Spleen (tissue), 11 donors: ENCODE results near the gene ETNK2. TPM values are rescaled to one million over a fixed set of nuclear protein-coding genes. Genes with fewer than 3 reads are reported as not detected.
A peak's percentile ranks its signal among the peaks of the same experiment; 100 is the strongest.

ENCODE experiments used
- DNase-seq: peaks from one replicate; pipeline ENCODE4 v3.0.0-alpha.2; 2020
- H3K27ac ChIP-seq, 8 donors: fragments of 200-600 bp; sonication (generic) in 7 of 8; 1 replicate in 4 of 8; 2 replicates in 4 of 8; pipeline versions ENCODE4 v1.5.0 to v1.8.0; 2016 to 2021; ENCODE audit warnings: inconsistent platforms in 4 of 8, mild to moderate bottlenecking in 4 of 8, moderate library complexity in 1 of 8
- H3K27me3 ChIP-seq, 7 donors: fragments of 200-600 bp; sonication (generic) in 6 of 7; replicated peaks in 1 of 7; 1 replicate in 4 of 7; 2 replicates in 3 of 7; pipeline versions ENCODE4 v1.5.0 to v1.8.0; 2016 to 2021; ENCODE audit warnings: inconsistent platforms in 3 of 7, mild to moderate bottlenecking in 1 of 7
- H3K36me3 ChIP-seq, 6 donors: fragments of 200-600 bp; sonication (generic) in 5 of 6; 1 replicate in 4 of 6; 2 replicates in 2 of 6; pipeline versions ENCODE4 v1.5.0 to v1.8.0; 2016 to 2021; ENCODE audit warnings: inconsistent platforms in 2 of 6
- H3K4me1 ChIP-seq, 6 donors: fragments of 200-600 bp; sonication (generic) in 5 of 6; 1 replicate in 3 of 6; 2 replicates in 3 of 6; pipeline versions ENCODE4 v1.5.0 to v1.8.0; 2016 to 2021; ENCODE audit warnings: inconsistent platforms in 3 of 6
- H3K4me3 ChIP-seq, 8 donors: fragments of 200-600 bp; sonication (generic) in 7 of 8; 1 replicate in 4 of 8; 2 replicates in 4 of 8; pipeline versions ENCODE4 v1.5.0 to v1.8.0; 2016 to 2021; ENCODE audit warnings: inconsistent platforms in 4 of 8, mild to moderate bottlenecking in 4 of 8, moderate library complexity in 2 of 8
- H3K9me3 ChIP-seq, 8 donors: fragments of 200-600 bp; sonication (generic) in 7 of 8; 1 replicate in 4 of 8; 2 replicates in 4 of 8; pipeline versions ENCODE4 v1.5.0 to v1.8.0; 2016 to 2021; ENCODE audit warnings: inconsistent platforms in 4 of 8
- CTCF ChIP-seq, 11 experiments: fragments of 200-600 bp in 7 of 11; fragments of 450-650 bp in 4 of 11; sonication (generic) in 4 of 11; IDR thresholded peaks in 8 of 11; conservative IDR thresholded peaks in 3 of 11; 1 replicate in 7 of 11; 2 replicates in 4 of 11; pipeline versions ENCODE4 v1.4.0 to v1.8.0; 2016 to 2021; ENCODE audit warnings: antibody characterized with exemption in 11 of 11, inconsistent platforms in 4 of 11, mild to moderate bottlenecking in 1 of 11
- POLR2A ChIP-seq, 3 donors: fragments of 450-650 bp; IDR thresholded peaks; one replicate each; pipeline ENCODE4 v1.5.1; 2017; ENCODE audit warnings: antibody characterized with exemption in 3 of 3, mild to moderate bottlenecking in 1 of 3
- POLR2AphosphoS5 ChIP-seq, 3 donors: sonication (generic); formaldehyde crosslinking; IDR thresholded peaks; one replicate each; pipeline ENCODE4 v1.5.1; 2017; ENCODE audit warnings: antibody characterized with exemption in 3 of 3
- WGBS, 5 donors: extraction: QIAGEN DNeasy Blood & Tissue Kit in 3 of 5; methylation state at CpG; one replicate each; pipeline versions ENCODE4 v1.1.5 to v1.1.7; 2013 to 2018; 5-methylcytosine and 5-hydroxymethylcytosine counted together
- intact Hi-C: fragments of 100-400 bp; cut with DNase I; formaldehyde crosslinking; loops from one replicate; pipeline ENCODE4 v1.15.0; 2023; ENCODE audit warnings: low total_unique reads
- polyA plus RNA-seq, 3 donors: library from polyadenylated mRNA; stranded (reverse); fragments of 200-250 nt; gene quantifications; one replicate each; pipeline ENCODE4 v1.2.1, GENCODE V29; 2013
- total RNA-seq, 7 donors: library from RNA; depleted of rRNA in 3 of 7; stranded (reverse); fragments of >200 nt in 3 of 7; fragmentation: NEBNext Ultra II Directional in 4 of 7; extraction: Animal tissue kit (Norgen Biotek cat#: 25700) in 4 of 7; gene quantifications; one replicate each; pipeline versions ENCODE4 v1.1.0 to v1.2.1, GENCODE V29; 2016 to 2021
- donor health status: healthy with polysubstance abuse.
- donor health status: DM: no; HTN: no; CAD: no; lungs with moderate emphysema.
- donor health status: DM: no; HTN: no; CAD: no.
- donor health status: Bipolar disorder and iron deficiency.
- donor health status: healthy.
- donor health status: DM: no; HTN: no; CAD: no.
- donor health status: DM: yes; HTN: yes; CAD: no.

ETNK2 gene
- total and polyA plus RNA-seq, 10 donors, result 1.9 to 20.8 (median 5.6) TPM

GRCh38 chr1:204150702-204151551 lies 917 bp downstream of the ETNK2 start:
- peaks cover 4 to 24% (median 16%) of the 10 kb centered on the region in 6 donors for H3K4me1 ChIP-seq
- peak overlapping the region in 6 of 8 donors; percentile 44 to 82 (median 66) for H3K27ac ChIP-seq
- TF ChIP-seq CTCF (IDR thresholded peaks at IDR 0.05 in 8 of 11, conservative IDR thresholded peaks at IDR 0.05 in 3 of 11) (no peak), POLR2AphosphoS5 (IDR thresholded peaks at IDR 0.05) (no peak), POLR2A (IDR thresholded peaks at IDR 0.05) (no peak)
- H3K4me3 ChIP-seq, result peak overlapping the region; percentile 48 to 87 (median 59)
- H3K36me3 ChIP-seq, result no peaks in the 10 kb centered on the region
- WGBS, 5 donors, result 34 to 46% (median 41%) methylated on average over 27 to 33 of the region's 33 CpGs
- DNase-seq, result no peak
- peaks cover 0 to 58% (median 13%) of the 10 kb centered on the region in 7 donors for H3K27me3 ChIP-seq
- intact Hi-C loops, result no loop called here
- H3K9me3 ChIP-seq, result no peaks in the 10 kb centered on the region

DNA sequence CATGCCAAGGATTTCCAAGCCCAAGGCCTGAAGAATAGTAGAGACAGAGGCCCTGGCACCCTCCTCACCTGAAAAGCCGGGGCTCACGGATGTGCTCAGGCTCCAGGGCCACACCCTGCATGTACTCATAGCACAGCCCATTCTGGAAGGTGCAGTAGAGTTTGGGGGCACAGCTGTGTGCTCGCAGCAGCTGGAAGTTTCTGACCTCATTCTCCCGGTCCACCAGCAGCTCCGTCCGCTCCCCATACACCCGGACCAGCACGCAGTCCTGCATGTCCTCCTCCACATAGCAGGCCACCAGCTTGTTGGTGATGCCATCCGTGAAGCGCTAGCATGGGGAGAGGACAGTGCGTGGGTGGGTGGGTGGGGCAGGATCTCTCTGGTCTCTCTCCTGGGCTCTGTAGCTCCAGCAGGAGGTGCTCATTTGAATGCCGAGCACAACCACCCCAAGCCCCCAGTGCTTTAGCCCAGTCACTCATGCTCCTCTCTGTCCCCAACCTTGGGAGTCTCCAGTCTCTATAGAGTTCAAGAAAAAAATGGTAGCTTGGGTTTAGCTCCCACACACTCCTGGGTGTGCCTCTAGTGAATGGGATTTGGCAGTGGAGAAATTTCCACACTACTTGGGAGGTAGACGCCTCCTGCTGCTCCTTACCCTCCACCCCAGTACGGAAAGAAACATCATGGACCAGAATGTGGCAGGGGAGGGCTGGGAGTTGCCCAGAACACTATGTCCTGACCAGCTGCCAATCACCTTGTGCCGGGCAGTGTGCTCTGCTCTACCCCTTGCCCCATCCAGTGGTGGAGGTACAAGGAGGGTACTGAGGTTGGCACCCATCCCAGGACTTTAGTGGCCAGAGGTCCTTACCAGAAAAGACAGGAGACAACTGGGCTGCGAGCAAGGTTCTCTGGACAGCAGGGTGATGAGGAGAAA lies 1.9 kb downstream of the ETNK2 start:
- peaks cover 0 to 7% (median 0%) of the 10 kb centered on the region in 6 donors for H3K36me3 ChIP-seq
- peaks cover 4 to 22% (median 16%) of the 10 kb centered on the region in 6 donors for H3K4me1 ChIP-seq
- intact Hi-C loops, result no loop called here
- DNase-seq, result peak; percentile 71
- peaks cover 0 to 48% (median 13%) of the 10 kb centered on the region in 7 donors for H3K27me3 ChIP-seq
- peak overlapping the region in 4 of 8 donors; percentile 57 to 82 (median 77) for H3K27ac ChIP-seq
- peak overlapping the region in 4 of 8 donors; percentile 58 to 87 (median 66) for H3K4me3 ChIP-seq
- no peaks in the 10 kb centered on the region for H3K9me3 ChIP-seq
- WGBS, 5 donors, result 81 to 92% (median 89%) methylated on average over 11 to 16 of the region's 16 CpGs
- no peak for TF ChIP-seq POLR2A (IDR thresholded peaks at IDR 0.05)
- peak in 2 of 3 donors; percentile 26 to 45 for TF ChIP-seq POLR2AphosphoS5 (IDR thresholded peaks at IDR 0.05)
- TF ChIP-seq CTCF (IDR thresholded peaks at IDR 0.05 in 8 of 11, conservative IDR thresholded peaks at IDR 0.05 in 3 of 11), result no peak

GRCh38 chr1:204149107-204149506 lies 2.7 kb downstream of the ETNK2 start:
- DNase-seq, result peak; percentile 38
- WGBS, 5 donors, result 59 to 71% (median 70%) methylated on average over 2 of the region's 2 CpGs
- TF ChIP-seq POLR2A (IDR thresholded peaks at IDR 0.05), result no peak
- intact Hi-C loops, result no loop called here
- Histone ChIP-seq H3K27ac (no peak overlapping the region), H3K36me3 (peaks cover 0 to 7% (median 0%) of the 10 kb centered on the region in 6 donors), H3K9me3 (no peaks in the 10 kb centered on the region), H3K27me3 (peaks cover 0 to 41% (median 13%) of the 10 kb centered on the region in 7 donors), H3K4me1 (peaks cover 4 to 22% (median 16%) of the 10 kb centered on the region in 6 donors), H3K4me3 (no peak overlapping the region)
